ENCODE data around the gene MRAP. TPM values are rescaled to one million over a fixed set of nuclear protein-coding genes. Genes with fewer than 3 reads are reported as not detected.
"Not testable (repeated sequence)": the region's sequence is repeated elsewhere in the genome, so short reads cannot be mapped to it uniquely, and the experiment has no call there.

Gene MRAP
- total RNA-seq, 2 experiments from 2014 or later, result not detected

DNA sequence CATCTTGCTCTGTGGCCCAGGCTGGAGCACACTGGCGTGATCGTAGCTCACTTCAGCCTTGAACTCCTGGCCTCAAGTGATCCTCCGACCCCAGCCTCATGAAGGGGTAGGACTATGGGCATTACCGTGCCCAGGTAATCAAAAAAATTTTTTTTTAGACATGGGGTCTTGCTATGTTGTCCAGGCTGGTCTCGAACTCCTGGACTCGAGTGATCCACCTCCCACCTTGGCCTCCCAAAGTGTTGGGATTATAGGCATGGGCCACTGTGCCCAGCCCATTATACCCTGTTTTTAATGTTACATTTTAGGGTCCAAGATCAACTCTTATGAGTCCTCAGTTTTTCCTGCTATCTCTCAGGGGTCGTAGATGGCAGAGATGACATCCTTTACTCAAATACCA, 6.3 kb downstream of the MRAP start:
- ChIA-PET POLR2A (interaction anchor here (0.6 kb wide), 1 partner anchor 15 kb away, joined by 3 read pairs; no protein-coding TSS in a partner anchor), CTCF (no interaction called here)
- Mint-ChIP-seq H3K27ac (no peak overlapping the region), H3K4me1 (no peaks in the 10 kb centered on the region), H3K36me3 (ENCODE audit: low read depth) (peaks cover 9% of the 10 kb centered on the region), H3K9me3 (no peaks in the 10 kb centered on the region), H3K4me3 (no peak overlapping the region), H3K27me3 (no peaks in the 10 kb centered on the region)
- DNase-seq, result no peak

DNA sequence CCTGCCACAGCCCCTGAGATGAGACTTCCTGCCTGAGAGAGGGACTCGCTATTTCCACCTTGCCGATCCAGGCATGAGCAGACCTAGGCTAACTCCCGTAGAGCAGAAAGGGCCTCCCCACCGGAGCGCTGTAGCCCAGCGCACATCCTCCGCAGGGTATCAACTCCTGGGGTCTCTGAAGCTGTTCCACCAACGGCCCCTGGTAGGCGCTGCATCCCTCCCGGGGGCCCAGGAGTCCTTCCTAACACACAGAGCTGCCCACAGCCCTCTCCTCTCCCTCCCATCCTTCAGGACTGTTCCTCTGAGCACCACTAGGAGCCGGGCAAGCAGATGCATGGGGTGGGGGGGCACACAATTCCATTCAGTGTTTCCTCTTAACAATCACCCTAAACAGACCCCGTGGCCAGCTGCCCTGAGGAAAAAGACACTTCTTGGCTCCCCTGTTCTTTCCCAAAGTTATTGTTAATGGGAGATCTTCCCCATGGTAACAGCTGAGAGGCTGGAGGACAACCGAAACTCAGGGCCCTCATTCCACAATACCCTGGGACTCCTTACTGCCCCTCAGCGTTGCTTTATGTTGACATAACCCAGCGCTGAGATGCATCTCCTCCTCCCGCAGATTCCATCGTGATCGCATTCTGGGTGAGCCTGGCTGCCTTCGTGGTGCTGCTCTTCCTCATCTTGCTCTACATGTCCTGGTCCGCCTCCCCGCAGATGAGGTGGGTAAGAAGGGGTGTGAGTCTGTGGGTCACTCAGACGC, 7.5 kb downstream of the MRAP start:
- H3K9me3 Mint-ChIP-seq, result no peaks in the 10 kb centered on the region
- peaks cover 11% of the 10 kb centered on the region for H3K36me3 Mint-ChIP-seq (ENCODE audit: low read depth)
- no peaks in the 10 kb centered on the region for H3K4me1 Mint-ChIP-seq
- ChIA-PET CTCF (no interaction called here), POLR2A (no interaction called here)
- H3K27ac Mint-ChIP-seq, result no peak overlapping the region
- no peaks in the 10 kb centered on the region for H3K27me3 Mint-ChIP-seq
- DNase-seq, result no peak
- H3K4me3 Mint-ChIP-seq, result no peak overlapping the region

DNA sequence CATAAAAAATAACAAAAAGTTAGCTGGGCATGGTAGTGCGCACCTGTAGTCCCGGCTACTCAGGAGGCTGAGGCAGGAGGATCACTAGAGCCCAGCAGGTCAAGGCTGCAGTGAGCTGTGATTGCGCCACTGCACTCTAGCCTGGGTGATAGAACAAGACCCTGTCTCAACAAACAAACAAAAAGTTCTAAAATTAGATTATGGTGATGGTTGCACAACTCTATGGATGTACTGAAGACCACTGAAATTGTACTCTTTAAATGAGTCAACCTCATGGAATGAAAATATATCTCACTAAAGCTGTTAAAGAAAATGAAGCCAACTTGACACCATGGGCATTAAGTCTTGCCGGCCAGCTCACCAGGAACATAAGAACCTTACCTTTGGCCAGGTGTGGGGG, 9.1 kb downstream of the MRAP start:
- no peaks in the 10 kb centered on the region for H3K4me1 Mint-ChIP-seq
- H3K4me3 Mint-ChIP-seq, result no peak overlapping the region
- POLR2A ChIA-PET, result no interaction called here
- H3K36me3 Mint-ChIP-seq (ENCODE audit: low read depth), result peaks cover 7% of the 10 kb centered on the region
- no peaks in the 10 kb centered on the region for H3K9me3 Mint-ChIP-seq
- H3K27me3 Mint-ChIP-seq, result no peaks in the 10 kb centered on the region
- CTCF ChIA-PET, result no interaction called here
- H3K27ac Mint-ChIP-seq, result no peak overlapping the region
- DNase-seq, result no peak

DNA sequence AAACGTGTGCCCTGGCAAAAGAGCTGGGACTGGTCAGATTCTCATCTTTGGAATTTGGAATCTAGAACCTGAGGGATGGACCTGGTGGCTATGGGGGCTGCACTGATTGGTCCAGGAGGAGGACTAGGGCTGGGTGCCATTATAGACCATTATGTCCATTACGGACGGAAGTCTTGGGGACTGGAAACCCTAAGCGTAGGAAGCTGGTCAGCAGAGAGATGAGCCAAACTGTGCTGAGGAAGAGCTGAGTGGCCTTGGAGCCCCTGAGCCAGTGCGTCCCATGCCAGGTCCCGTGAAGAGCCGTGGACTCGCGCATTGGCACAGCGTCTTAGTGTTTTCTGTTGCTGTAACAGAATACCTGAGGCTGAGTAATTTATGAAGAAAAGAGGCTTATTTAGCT, 10.0 kb downstream of the MRAP start:
- Mint-ChIP-seq H3K36me3 (ENCODE audit: low read depth) (peaks cover 11% of the 10 kb centered on the region), H3K27me3 (no peaks in the 10 kb centered on the region), H3K27ac (no peak overlapping the region), H3K9me3 (no peaks in the 10 kb centered on the region), H3K4me1 (no peaks in the 10 kb centered on the region), H3K4me3 (no peak overlapping the region)
- CTCF ChIA-PET, result no interaction called here
- POLR2A ChIA-PET, result no interaction called here
- DNase-seq, result no peak

DNA sequence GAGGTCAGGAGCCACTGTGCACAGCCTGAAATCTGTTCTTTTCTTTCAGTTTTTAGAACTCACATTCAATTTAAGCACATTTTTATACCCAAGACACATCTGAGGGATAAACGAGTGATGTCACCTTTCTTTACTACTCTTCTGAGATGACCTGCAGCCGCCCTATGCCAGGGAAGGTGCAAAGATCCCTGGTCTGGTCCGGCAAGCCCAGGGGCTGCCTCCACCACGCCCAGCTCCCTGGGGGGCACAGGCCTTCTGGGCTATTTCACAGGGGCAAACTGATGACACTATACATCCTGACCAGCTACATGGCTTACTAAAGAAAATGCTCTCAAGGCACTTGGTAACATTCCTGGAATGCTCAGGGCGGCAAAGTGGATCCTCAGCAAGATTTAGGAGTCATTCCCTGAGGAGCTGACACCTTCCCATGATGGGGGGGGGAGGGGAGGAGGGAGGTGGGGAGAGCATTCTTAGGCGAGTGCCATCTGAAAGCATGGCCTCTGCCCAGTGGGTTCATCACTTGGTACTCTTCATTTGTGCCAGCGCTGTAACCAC, 11.3 kb downstream of the MRAP start:
- ChIA-PET POLR2A (no interaction called here), CTCF (no interaction called here)
- H3K9me3 Mint-ChIP-seq, result no peaks in the 10 kb centered on the region
- no peaks in the 10 kb centered on the region for H3K27me3 Mint-ChIP-seq
- DNase-seq, result no peak
- H3K36me3 Mint-ChIP-seq (ENCODE audit: low read depth), result peaks cover 11% of the 10 kb centered on the region
- H3K4me1 Mint-ChIP-seq, result no peaks in the 10 kb centered on the region
- no peak overlapping the region for H3K4me3 Mint-ChIP-seq
- no peak overlapping the region for H3K27ac Mint-ChIP-seq

DNA sequence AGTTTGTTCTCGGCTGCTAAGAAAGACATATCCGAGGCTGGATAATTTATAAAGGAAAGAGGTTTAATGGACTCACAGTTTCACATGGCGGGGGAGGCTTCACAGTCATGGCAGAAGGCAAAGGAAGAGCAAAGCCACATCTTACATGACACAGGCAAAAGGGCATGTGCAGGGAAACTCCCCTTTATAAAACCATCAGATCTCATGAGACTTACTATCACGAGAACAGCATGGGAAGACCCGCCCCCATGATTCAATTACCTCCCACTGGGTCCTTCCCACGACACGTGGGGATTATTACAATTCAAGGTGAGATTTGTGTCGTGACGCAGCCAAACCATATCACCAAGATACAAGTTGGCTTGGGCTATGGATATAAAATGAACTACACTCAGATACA, 12.3 kb downstream of the MRAP start:
- POLR2A ChIA-PET, H3K27ac Mint-ChIP-seq, H3K27me3 Mint-ChIP-seq: not testable (repeated sequence)

DNA sequence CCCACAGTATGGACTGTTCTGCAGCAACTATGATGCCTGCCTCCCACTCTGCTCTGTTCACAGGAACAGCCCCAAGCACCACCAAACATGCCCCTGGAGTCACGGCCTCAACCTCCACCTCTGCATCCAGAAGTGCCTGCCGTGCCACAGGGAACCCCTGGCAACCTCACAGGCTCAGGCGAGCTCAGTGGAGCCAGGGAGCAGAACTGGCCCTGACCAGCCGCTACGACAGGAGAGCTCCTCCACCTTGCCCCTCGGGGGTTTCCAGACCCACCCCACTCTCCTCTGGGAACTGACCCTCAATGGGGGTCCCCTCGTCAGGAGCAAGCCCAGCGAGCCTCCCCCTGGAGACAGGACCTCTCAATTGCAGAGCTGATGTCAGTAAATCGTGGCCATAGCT, 13.0 kb downstream of the MRAP start:
- CTCF ChIA-PET, result interaction anchor here (1.1 kb wide), 1 partner anchor 80 kb away, joined by 4 read pairs; no protein-coding TSS in a partner anchor
- DNase-seq, result no peak
- Mint-ChIP-seq H3K4me3 (no peak overlapping the region), H3K27me3 (no peaks in the 10 kb centered on the region), H3K9me3 (no peaks in the 10 kb centered on the region), H3K27ac (no peak overlapping the region), H3K36me3 (ENCODE audit: low read depth) (peaks cover 11% of the 10 kb centered on the region), H3K4me1 (no peaks in the 10 kb centered on the region)
- POLR2A ChIA-PET, result no interaction called here

More for the DNA sequence above, 12.3 kb downstream of the MRAP start:
- CTCF ChIA-PET, H3K4me1 Mint-ChIP-seq, H3K4me3 Mint-ChIP-seq, H3K9me3 Mint-ChIP-seq, DNase-seq: not testable (repeated sequence)
- H3K36me3 Mint-ChIP-seq (ENCODE audit: low read depth), result peaks cover 13% of the 10 kb centered on the region

DNA sequence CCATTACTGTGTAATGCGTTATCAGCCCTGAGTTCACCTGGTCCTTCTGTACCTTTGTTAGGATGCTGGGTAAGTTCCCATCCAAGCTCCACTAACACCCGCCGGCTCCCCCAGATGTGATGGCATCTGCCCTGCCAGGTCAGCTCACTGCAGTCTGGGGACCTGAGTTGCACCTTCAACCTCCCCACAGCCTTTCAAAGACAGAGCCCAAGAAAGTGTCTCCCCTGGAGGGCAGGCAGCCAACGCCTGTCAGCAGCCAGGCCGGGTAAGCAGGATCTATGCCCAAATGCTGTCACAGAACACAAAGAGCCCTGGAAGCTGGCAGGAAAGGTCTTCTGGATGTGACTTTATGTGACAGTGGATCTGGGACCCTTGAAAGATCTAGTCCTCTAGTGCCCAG, 13.7 kb downstream of the MRAP start:
- Mint-ChIP-seq H3K9me3 (no peaks in the 10 kb centered on the region), H3K36me3 (ENCODE audit: low read depth) (peaks cover 11% of the 10 kb centered on the region), H3K27me3 (no peaks in the 10 kb centered on the region), H3K4me3 (no peak overlapping the region), H3K27ac (no peak overlapping the region), H3K4me1 (no peaks in the 10 kb centered on the region)
- ChIA-PET POLR2A (no interaction called here), CTCF (interaction anchor here (1.1 kb wide), 1 partner anchor 79 kb away, joined by 4 read pairs; no protein-coding TSS in a partner anchor)
- DNase-seq, result no peak

DNA sequence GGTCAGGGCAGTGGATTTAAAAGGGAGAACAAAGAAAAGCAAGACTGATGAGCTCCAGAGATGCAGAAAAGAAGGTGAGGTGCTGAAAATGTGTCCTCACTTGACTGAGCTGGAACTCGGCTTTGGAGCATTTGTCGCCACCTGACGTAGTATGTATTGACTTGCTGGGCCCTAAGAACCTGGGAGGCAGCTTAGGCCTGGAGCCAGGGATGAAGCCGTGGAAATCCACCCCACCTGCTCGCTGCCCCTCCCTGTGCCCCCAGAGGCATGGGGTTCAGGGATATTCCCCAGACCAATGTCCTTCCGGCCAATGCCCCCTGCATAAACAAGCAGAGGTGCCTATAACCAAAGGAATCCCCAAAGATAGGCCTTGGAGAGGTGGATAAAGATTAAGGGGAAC, 14.3 kb downstream of the MRAP start:
- ChIA-PET CTCF (no interaction called here), POLR2A (no interaction called here)
- Mint-ChIP-seq H3K27ac (no peak overlapping the region), H3K36me3 (ENCODE audit: low read depth) (peaks cover 11% of the 10 kb centered on the region), H3K4me3 (no peak overlapping the region), H3K9me3 (no peaks in the 10 kb centered on the region), H3K4me1 (no peaks in the 10 kb centered on the region), H3K27me3 (no peaks in the 10 kb centered on the region)
- no peak for DNase-seq

DNA sequence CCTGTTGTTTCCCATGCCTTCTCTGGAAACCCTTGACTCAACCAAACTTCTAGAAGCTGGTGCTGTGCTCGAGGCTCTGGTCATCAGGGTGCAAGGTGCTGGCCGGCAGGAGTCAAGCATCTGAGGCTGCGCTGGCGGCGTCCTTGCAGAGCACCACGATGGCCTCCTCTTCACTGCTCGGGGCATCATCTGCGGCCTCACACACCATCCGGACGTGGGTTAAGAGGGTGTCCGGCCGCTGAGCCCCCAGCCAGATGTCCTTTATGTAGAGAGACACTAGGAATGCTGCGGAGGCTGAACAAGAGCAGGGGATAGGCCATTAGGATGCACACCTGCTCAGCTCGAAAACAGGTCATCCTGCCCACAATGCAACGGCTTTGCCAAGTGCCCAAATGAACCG, 16.2 kb downstream of the MRAP start:
- Mint-ChIP-seq H3K4me3 (no peak overlapping the region), H3K9me3 (no peaks in the 10 kb centered on the region), H3K4me1 (no peaks in the 10 kb centered on the region), H3K27me3 (no peaks in the 10 kb centered on the region), H3K27ac (no peak overlapping the region), H3K36me3 (ENCODE audit: low read depth) (peaks cover 20% of the 10 kb centered on the region)
- CTCF ChIA-PET, result no interaction called here
- DNase-seq, result no peak
- POLR2A ChIA-PET, result no interaction called here

DNA sequence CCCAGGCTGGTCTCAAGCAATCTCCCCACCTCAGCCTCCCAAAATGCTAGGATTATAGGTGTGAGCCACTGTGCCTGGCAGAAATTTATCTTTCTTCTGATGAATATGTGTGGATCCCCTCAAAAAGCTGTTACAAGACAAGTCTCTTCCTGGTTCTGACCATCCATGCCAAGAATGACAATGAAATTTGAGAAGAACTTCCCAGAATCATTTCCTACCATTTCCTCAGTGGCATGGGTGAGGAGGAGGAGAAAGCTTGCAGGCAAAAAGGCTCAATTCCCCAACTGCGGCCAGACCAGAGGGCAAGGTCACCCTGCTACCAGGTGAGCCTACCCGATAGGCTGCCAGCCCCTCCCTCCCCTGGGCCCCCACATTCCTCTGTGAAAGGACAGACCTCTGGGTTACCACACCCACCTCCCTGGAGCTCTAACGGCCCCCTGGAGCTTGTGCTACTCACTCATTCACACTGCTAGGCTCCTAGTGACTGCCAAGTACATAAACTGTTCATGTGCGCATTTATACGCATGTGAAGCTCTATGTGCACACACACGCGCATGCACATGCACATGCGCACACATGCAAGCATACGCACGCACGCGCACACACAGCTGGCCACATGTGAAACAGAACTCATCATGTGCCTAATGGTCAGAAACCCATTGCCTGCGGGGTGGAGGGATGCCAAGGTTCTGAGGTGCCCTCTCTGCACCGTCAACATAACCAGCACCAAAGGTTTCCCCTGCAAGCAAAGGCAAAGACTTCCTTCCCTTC, 17.0 kb downstream of the MRAP start:
- CTCF ChIA-PET, result interaction anchor here (0.8 kb wide), 1 partner anchor 79 kb away, joined by 3 read pairs; no protein-coding TSS in a partner anchor
- POLR2A ChIA-PET, result no interaction called here
- Mint-ChIP-seq H3K9me3 (no peaks in the 10 kb centered on the region), H3K27ac (no peak overlapping the region), H3K36me3 (ENCODE audit: low read depth) (peaks cover 25% of the 10 kb centered on the region), H3K27me3 (no peaks in the 10 kb centered on the region), H3K4me1 (no peaks in the 10 kb centered on the region), H3K4me3 (no peak overlapping the region)
- DNase-seq, result no peak

DNA sequence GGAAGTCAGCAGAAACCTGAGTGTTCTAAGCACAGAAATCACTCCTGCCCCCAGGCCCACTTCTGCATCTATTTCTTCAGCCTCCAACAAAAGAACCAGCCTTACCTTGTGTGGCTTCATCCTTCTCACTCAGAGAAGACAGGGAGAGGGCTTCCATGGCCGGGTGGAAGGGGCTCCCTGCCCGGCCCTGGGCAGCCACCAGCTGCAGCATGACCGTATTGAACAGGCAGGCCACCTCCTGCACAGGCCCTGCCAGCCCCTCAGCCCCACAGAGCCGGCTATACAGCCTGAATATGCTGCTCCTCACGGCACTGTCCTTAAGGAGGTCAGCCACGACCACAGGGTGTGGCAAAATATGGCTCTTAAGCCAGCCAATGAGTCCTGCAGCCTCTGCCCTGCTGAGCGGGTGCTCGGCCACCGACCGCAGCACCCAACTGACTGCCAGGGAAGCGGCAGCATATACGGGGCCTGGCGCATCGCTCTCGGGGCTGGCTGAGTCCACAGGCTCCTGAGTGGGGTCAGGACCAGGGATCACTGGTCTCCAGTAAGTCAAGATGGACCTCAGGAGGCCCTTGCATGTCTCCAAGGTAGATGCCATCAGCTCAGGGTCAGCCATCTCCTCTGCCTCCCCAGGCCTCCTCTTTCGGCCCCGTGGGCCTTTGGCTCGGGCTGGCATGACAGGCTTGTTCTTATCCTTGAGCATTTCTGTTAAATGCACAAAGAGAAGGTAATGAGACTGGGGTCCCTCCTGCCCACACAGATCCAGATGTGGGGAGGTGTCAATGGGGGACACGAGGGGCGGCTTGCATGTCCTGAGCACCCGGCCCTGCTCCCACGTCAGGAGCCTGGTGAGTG, 17.9 kb downstream of the MRAP start:
- DNase-seq, result no peak
- Mint-ChIP-seq H3K9me3 (no peaks in the 10 kb centered on the region), H3K27ac (no peak overlapping the region), H3K36me3 (ENCODE audit: low read depth) (peaks cover 20% of the 10 kb centered on the region), H3K27me3 (no peaks in the 10 kb centered on the region), H3K4me1 (no peaks in the 10 kb centered on the region), H3K4me3 (no peak overlapping the region)
- POLR2A ChIA-PET, result no interaction called here
- CTCF ChIA-PET, result no interaction called here

DNA sequence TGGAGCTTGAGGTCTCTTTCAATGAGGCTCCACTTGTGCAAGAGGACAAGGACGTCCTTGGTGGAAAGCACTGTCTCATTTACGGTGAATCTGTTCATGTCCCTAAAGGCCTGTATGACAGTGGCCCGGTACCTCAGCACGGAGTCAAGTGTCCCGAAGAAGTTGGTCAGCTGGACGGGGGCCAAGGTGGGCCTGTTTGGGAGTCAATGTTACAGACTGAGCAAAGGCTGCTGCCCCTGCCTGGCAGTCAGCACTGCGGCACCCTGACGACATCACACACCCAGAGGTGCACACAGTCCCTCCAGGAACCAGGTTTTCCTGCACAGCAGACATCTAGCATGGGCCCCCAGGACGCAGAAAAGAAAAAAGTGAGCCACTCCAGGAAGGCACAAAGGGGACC, 19.1 kb downstream of the MRAP start:
- POLR2A ChIA-PET, result no interaction called here
- H3K4me1 Mint-ChIP-seq, result no peaks in the 10 kb centered on the region
- no peak for DNase-seq
- no peaks in the 10 kb centered on the region for H3K27me3 Mint-ChIP-seq
- no peak overlapping the region for H3K27ac Mint-ChIP-seq
- peaks cover 25% of the 10 kb centered on the region for H3K36me3 Mint-ChIP-seq (ENCODE audit: low read depth)
- H3K9me3 Mint-ChIP-seq, result no peaks in the 10 kb centered on the region
- CTCF ChIA-PET, result interaction anchor here (1.8 kb wide), 1 partner anchor 18 kb away, joined by 6 read pairs; no protein-coding TSS in a partner anchor
- no peak overlapping the region for H3K4me3 Mint-ChIP-seq
